ENCODE measurements around the gene UBL3. TPM values are rescaled to one million over a fixed set of nuclear protein-coding genes. Genes with fewer than 3 reads are reported as not detected.

UBL3 gene
- total RNA-seq, 1 donor from 2014 or later: 21.3 TPM

GRCh38 chr13:29859971-29860370 lies 9.6 kb upstream of the UBL3 start:
- Mint-ChIP-seq H3K27me3 (ENCODE audit: unreplicated experiment) (peaks cover under 1% of the 10 kb centered on the region), H3K4me1 (ENCODE audit: low read depth, unreplicated experiment) (no peaks in the 10 kb centered on the region), H3K36me3 (ENCODE audit: unreplicated experiment) (no peaks in the 10 kb centered on the region), H3K9me3 (ENCODE audit: unreplicated experiment) (no peaks in the 10 kb centered on the region), H3K4me3 (ENCODE audit: unreplicated experiment) (no peak overlapping the region), H3K27ac (ENCODE audit: unreplicated experiment) (no peak overlapping the region)
- no peak for TF ChIP-seq CTCF (IDR thresholded peaks at IDR 0.05; ENCODE audit: partially characterized antibody, unreplicated experiment)
- DNase-seq: no peak

- no peak for TF ChIP-seq CTCF (IDR thresholded peaks at IDR 0.05; ENCODE audit: partially characterized antibody, unreplicated experiment)
- Mint-ChIP-seq H3K27me3 (ENCODE audit: unreplicated experiment) (peaks cover 2% of the 10 kb centered on the region), H3K4me1 (ENCODE audit: low read depth, unreplicated experiment) (no peaks in the 10 kb centered on the region), H3K36me3 (ENCODE audit: unreplicated experiment) (no peaks in the 10 kb centered on the region), H3K9me3 (ENCODE audit: unreplicated experiment) (no peaks in the 10 kb centered on the region), H3K4me3 (ENCODE audit: unreplicated experiment) (no peak overlapping the region), H3K27ac (ENCODE audit: unreplicated experiment) (no peak overlapping the region)
- no peak for DNase-seq
Observed at GRCh38 chr13:29858667-29859066, 8.2 kb upstream of the UBL3 start.

GRCh38 chr13:29858231-29858630 lies 7.8 kb upstream of the UBL3 start:
- H3K36me3 Mint-ChIP-seq (ENCODE audit: unreplicated experiment): no peaks in the 10 kb centered on the region
- no peak for DNase-seq
- no peak overlapping the region for H3K27ac Mint-ChIP-seq (ENCODE audit: unreplicated experiment)
- H3K9me3 Mint-ChIP-seq (ENCODE audit: unreplicated experiment): no peaks in the 10 kb centered on the region
- H3K4me3 Mint-ChIP-seq (ENCODE audit: unreplicated experiment): no peak overlapping the region
- H3K27me3 Mint-ChIP-seq (ENCODE audit: unreplicated experiment): peaks cover 2% of the 10 kb centered on the region
- no peaks in the 10 kb centered on the region for H3K4me1 Mint-ChIP-seq (ENCODE audit: low read depth, unreplicated experiment)
- no peak for TF ChIP-seq CTCF (IDR thresholded peaks at IDR 0.05; ENCODE audit: partially characterized antibody, unreplicated experiment)

GRCh38 chr13:29857085-29857484 lies 6.7 kb upstream of the UBL3 start:
- Mint-ChIP-seq H3K9me3 (ENCODE audit: unreplicated experiment) (no peaks in the 10 kb centered on the region), H3K27ac (ENCODE audit: unreplicated experiment) (no peak overlapping the region), H3K36me3 (ENCODE audit: unreplicated experiment) (no peaks in the 10 kb centered on the region), H3K4me1 (ENCODE audit: low read depth, unreplicated experiment) (no peaks in the 10 kb centered on the region), H3K27me3 (ENCODE audit: unreplicated experiment) (peaks cover 2% of the 10 kb centered on the region), H3K4me3 (ENCODE audit: unreplicated experiment) (no peak overlapping the region)
- TF ChIP-seq CTCF (IDR thresholded peaks at IDR 0.05; ENCODE audit: partially characterized antibody, unreplicated experiment): no peak
- no peak for DNase-seq

GRCh38 chr13:29856426-29856825 lies 6.0 kb upstream of the UBL3 start:
- no peak for TF ChIP-seq CTCF (IDR thresholded peaks at IDR 0.05; ENCODE audit: partially characterized antibody, unreplicated experiment)
- H3K27me3 Mint-ChIP-seq (ENCODE audit: unreplicated experiment): peaks cover 2% of the 10 kb centered on the region
- H3K36me3 Mint-ChIP-seq (ENCODE audit: unreplicated experiment): no peaks in the 10 kb centered on the region
- H3K9me3 Mint-ChIP-seq (ENCODE audit: unreplicated experiment): no peaks in the 10 kb centered on the region
- no peaks in the 10 kb centered on the region for H3K4me1 Mint-ChIP-seq (ENCODE audit: low read depth, unreplicated experiment)
- DNase-seq: no peak
- no peak overlapping the region for H3K27ac Mint-ChIP-seq (ENCODE audit: unreplicated experiment)
- no peak overlapping the region for H3K4me3 Mint-ChIP-seq (ENCODE audit: unreplicated experiment)

All from glutamatergic neuron (in vitro differentiated cells).